ENCODE measurements around the gene ADAR. TPM values are rescaled to one million over a fixed set of nuclear protein-coding genes. Genes with fewer than 3 reads are reported as not detected.
A peak's percentile ranks its signal among the peaks of the same experiment; 100 is the strongest.

Gene ADAR
- polyA plus RNA-seq, 3 donors: 134 to 152 (median 150) TPM

DNA sequence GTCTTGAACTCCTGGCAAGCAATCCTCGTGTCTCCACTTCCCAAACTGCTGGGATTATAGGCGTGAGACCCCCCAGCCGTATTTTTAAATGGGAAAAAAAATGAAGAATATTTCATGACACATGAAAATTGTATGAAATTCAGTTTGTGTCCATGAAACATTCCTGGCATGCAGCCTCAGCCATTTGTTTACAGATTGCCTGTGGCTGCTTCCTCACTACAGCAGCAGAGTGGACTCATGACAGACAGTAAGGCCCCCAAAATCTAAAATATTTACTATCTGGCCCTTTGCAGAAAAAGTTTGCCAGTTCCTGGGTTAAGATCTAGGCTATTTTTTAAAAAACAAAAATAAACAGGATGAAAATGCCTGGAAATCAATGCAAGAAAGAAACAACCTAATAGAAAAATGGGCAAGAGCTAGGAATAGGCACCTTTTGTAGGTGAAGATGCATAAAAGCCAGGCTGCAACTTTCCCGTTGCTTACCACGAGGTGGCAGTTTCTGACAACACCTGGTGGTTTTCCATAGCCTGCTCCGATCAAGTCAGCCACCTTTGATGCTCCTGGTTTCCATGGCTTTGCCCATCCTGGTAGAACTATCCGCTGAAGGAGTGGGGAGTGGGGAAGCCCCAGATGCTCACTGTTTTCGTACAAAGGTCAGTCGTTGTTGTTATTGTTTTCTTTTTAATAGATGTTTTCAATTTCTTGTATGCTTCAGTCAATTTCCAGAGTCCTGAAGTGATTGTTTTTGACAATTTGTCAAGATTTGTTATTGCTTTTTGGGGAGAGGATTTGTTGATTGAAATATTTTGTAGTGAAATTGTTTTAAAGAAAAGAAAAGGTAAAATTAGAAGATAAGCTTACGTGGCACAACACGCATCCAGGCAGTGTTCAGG, 73.8 kb downstream of the ADAR start:
- peak; percentile 21 for DNase-seq

Other genes starting within 250 kb of the ADAR start
- 10 to 100 TPM in 1 of 3 donors, 1 to 10 TPM in 2; 5.9 to 11.0 (median 6.4) TPM for gene IL6R, start 202.8 kb downstream of the ADAR start, polyA plus RNA-seq (ENCODE audit: insufficient read length in 3 of 3)
- gene TDRD10, start 106.0 kb downstream of the ADAR start, polyA plus RNA-seq (ENCODE audit: insufficient read length in 3 of 3): 1 to 10 TPM in 2 of 3 donors, under 1 TPM in 1; 1.00 to 1.7 (median 1.7) TPM
- gene SHE, start 105.8 kb downstream of the ADAR start, polyA plus RNA-seq (ENCODE audit: insufficient read length in 3 of 3): 10 to 100 TPM; 10.2 to 12.4 (median 11.0) TPM
- gene UBE2Q1, start 49.5 kb downstream of the ADAR start, polyA plus RNA-seq (ENCODE audit: insufficient read length in 3 of 3): 100 to 1,000 TPM; 114 to 121 (median 117) TPM
- under 1 TPM; 0.36 to 0.61 (median 0.56) TPM for gene CHRNB2, start 40.4 kb downstream of the ADAR start, polyA plus RNA-seq (ENCODE audit: insufficient read length in 3 of 3)